Muscle layer of duodenum (tissue), 2 donors: Measurements from ENCODE around the gene ICAM1.

Source experiments
- H3K27ac ChIP-seq: one replicate; pipeline ENCODE4 v1.7.0; 2013; ENCODE audit warnings: mild to moderate bottlenecking, low read length
- H3K27me3 ChIP-seq: one replicate; pipeline ENCODE4 v1.7.0; 2013; ENCODE audit warnings: low read depth, mild to moderate bottlenecking, control low read depth, low read length
- H3K36me3 ChIP-seq, 2 donors: one replicate each; pipeline ENCODE4 v1.7.0; 2013; ENCODE audit warnings: low read length in 2 of 2, control low read depth in 1 of 2, mild to moderate bottlenecking in 1 of 2; ENCODE audit not compliant: insufficient read depth in 2 of 2, control insufficient read depth in 1 of 2
- H3K4me1 ChIP-seq, 2 donors: one replicate each; pipeline ENCODE4 v1.7.0; 2013; ENCODE audit warnings: low read length in 2 of 2, mild to moderate bottlenecking in 2 of 2, control low read depth in 1 of 2, moderate library complexity in 1 of 2; ENCODE audit not compliant: insufficient read depth in 2 of 2, control insufficient read depth in 1 of 2
- H3K4me3 ChIP-seq, 2 donors: one replicate each; pipeline ENCODE4 v1.7.0; 2013; ENCODE audit warnings: low read length in 2 of 2, low read depth in 1 of 2, mild to moderate bottlenecking in 1 of 2
- H3K9me3 ChIP-seq, 2 donors: one replicate each; pipeline ENCODE4 v1.7.0; 2013; ENCODE audit warnings: low read length in 2 of 2, control low read depth in 1 of 2, mild to moderate bottlenecking in 1 of 2; ENCODE audit not compliant: control insufficient read depth in 1 of 2
- donor health status: healthy.

Gene ICAM1

GRCh38 chr19:10260141-10260584 lies 10.8 kb upstream of the ICAM1 start:
- Histone ChIP-seq H3K27ac (no peak overlapping the region), H3K4me3 (no peak overlapping the region), H3K36me3 (peaks cover 20 to 39% of the 10 kb centered on the region in 2 donors), H3K4me1 (no peaks in the 10 kb centered on the region), H3K9me3 (no peaks in the 10 kb centered on the region), H3K27me3 (no peaks in the 10 kb centered on the region)

- H3K4me1 ChIP-seq: no peaks in the 10 kb centered on the region
- no peaks in the 10 kb centered on the region for H3K27me3 ChIP-seq
- H3K36me3 ChIP-seq: peaks cover 8 to 15% of the 10 kb centered on the region in 2 donors
- H3K9me3 ChIP-seq: no peaks in the 10 kb centered on the region
- H3K27ac ChIP-seq: no peak overlapping the region
- no peak overlapping the region for H3K4me3 ChIP-seq
Observed at GRCh38 chr19:10262771-10263170, 8.1 kb upstream of the ICAM1 start.

- H3K4me1 ChIP-seq: peaks cover 0 to 5% of the 10 kb centered on the region in 2 donors
Observed at GRCh38 chr19:10266706-10267105, 4.2 kb upstream of the ICAM1 start.

GRCh38 chr19:10268071-10268470 lies 2.8 kb upstream of the ICAM1 start:
- no peaks in the 10 kb centered on the region for H3K9me3 ChIP-seq
- H3K4me1 ChIP-seq: peaks cover 0 to 5% of the 10 kb centered on the region in 2 donors
- no peak overlapping the region for H3K4me3 ChIP-seq
- H3K36me3 ChIP-seq: no peaks in the 10 kb centered on the region
- H3K27ac ChIP-seq: no peak overlapping the region
- peaks cover 6% of the 10 kb centered on the region for H3K27me3 ChIP-seq

More at GRCh38 chr19:10266706-10267105, 4.2 kb upstream of the ICAM1 start:
- no peaks in the 10 kb centered on the region for H3K36me3 ChIP-seq
- no peaks in the 10 kb centered on the region for H3K9me3 ChIP-seq
- H3K27ac ChIP-seq: no peak overlapping the region
- H3K27me3 ChIP-seq: peaks cover 6% of the 10 kb centered on the region
- H3K4me3 ChIP-seq: no peak overlapping the region

GRCh38 chr19:10269333-10270179 lies 1.4 kb upstream of the ICAM1 start:
- H3K27me3 ChIP-seq: peaks cover 6% of the 10 kb centered on the region
- no peaks in the 10 kb centered on the region for H3K9me3 ChIP-seq
- peak overlapping the region; percentile 77 for H3K27ac ChIP-seq
- H3K4me1 ChIP-seq: peaks cover 0 to 5% of the 10 kb centered on the region in 2 donors
- peak overlapping the region; percentile 48 to 62 for H3K4me3 ChIP-seq
- H3K36me3 ChIP-seq: peaks cover 0 to under 1% of the 10 kb centered on the region in 2 donors

- Histone ChIP-seq H3K27ac (peak overlapping the region; percentile 77), H3K4me1 (peaks cover 0 to 5% of the 10 kb centered on the region in 2 donors), H3K27me3 (peaks cover 6% of the 10 kb centered on the region), H3K9me3 (no peaks in the 10 kb centered on the region), H3K4me3 (peak overlapping the region; percentile 48 to 62), H3K36me3 (peaks cover 0 to 6% of the 10 kb centered on the region in 2 donors)
Observed at GRCh38 chr19:10270180-10270615, 722 bp upstream of the ICAM1 start.

- Histone ChIP-seq H3K4me3 (peak overlapping the region; percentile 60 to 62), H3K4me1 (peaks cover 0 to 5% of the 10 kb centered on the region in 2 donors), H3K27ac (peak overlapping the region; percentile 77), H3K36me3 (peaks cover 0 to 6% of the 10 kb centered on the region in 2 donors), H3K27me3 (peaks cover 6% of the 10 kb centered on the region), H3K9me3 (no peaks in the 10 kb centered on the region)
Observed at GRCh38 chr19:10271543-10272086, 695 bp downstream of the ICAM1 start.

- peaks cover 3 to 6% of the 10 kb centered on the region in 2 donors for H3K36me3 ChIP-seq
- no peak overlapping the region for H3K27ac ChIP-seq
- peaks cover 0 to 5% of the 10 kb centered on the region in 2 donors for H3K4me1 ChIP-seq
- peaks cover 6% of the 10 kb centered on the region for H3K27me3 ChIP-seq
- no peaks in the 10 kb centered on the region for H3K9me3 ChIP-seq
- H3K4me3 ChIP-seq: no peak overlapping the region
Observed at GRCh38 chr19:10274589-10274988, 3.7 kb downstream of the ICAM1 start.

GRCh38 chr19:10277795-10278589 lies 7.1 kb downstream of the ICAM1 start:
- Histone ChIP-seq H3K9me3 (no peaks in the 10 kb centered on the region), H3K36me3 (peaks cover 3 to 6% of the 10 kb centered on the region in 2 donors), H3K27me3 (no peaks in the 10 kb centered on the region), H3K27ac (no peak overlapping the region), H3K4me3 (no peak overlapping the region), H3K4me1 (no peaks in the 10 kb centered on the region)

GRCh38 chr19:10278935-10279334 lies 8.0 kb downstream of the ICAM1 start:
- Histone ChIP-seq H3K27me3 (no peaks in the 10 kb centered on the region), H3K27ac (no peak overlapping the region), H3K4me3 (no peak overlapping the region), H3K36me3 (peaks cover 8 to 14% of the 10 kb centered on the region in 2 donors), H3K9me3 (no peaks in the 10 kb centered on the region), H3K4me1 (no peaks in the 10 kb centered on the region)
